HCT116 (cell line): Measurements from ENCODE around the gene TSHZ1.

Experiments
- CTCF ChIP-seq, 3 experiments: fragments of 200-600 bp in 1 of 3; sonication (generic) in 1 of 3; IDR thresholded peaks in 2 of 3; conservative IDR thresholded peaks in 1 of 3; 2 replicates each; pipeline ENCODE4 v1.5.1; 2012 to 2017; ENCODE audit warnings: low read depth in 2 of 3, low read length in 2 of 3, antibody characterized with exemption in 1 of 3, borderline replicate concordance in 1 of 3, control low read depth in 1 of 3, mild to moderate bottlenecking in 1 of 3, mixed read lengths in 1 of 3, mixed run types in 1 of 3, moderate library complexity in 1 of 3; ENCODE audit not compliant: insufficient read depth in 1 of 3
- ELF1 ChIP-seq: IDR thresholded peaks from 2 replicates; pipeline ENCODE4 v1.6.1; 2012; ENCODE audit warnings: low read depth, borderline replicate concordance
- EZH2phosphoT487 ChIP-seq: fragments of 200-600 bp; IDR thresholded peaks from 2 replicates; pipeline ENCODE4 v1.6.1; 2018; ENCODE audit warnings: antibody characterized with exemption, borderline replicate concordance
- POLR2A ChIP-seq: IDR thresholded peaks from 2 replicates; pipeline ENCODE4 v1.7.0; 2011; ENCODE audit warnings: borderline replicate concordance; ENCODE audit not compliant: insufficient read depth, insufficient read length; ENCODE audit errors: extremely low read depth
- POLR2AphosphoS5 ChIP-seq: IDR thresholded peaks from 2 replicates; pipeline ENCODE4 v1.6.1; 2011; ENCODE audit warnings: mild to moderate bottlenecking, low read depth, low read length, moderate library complexity
- RAD21 ChIP-seq: IDR thresholded peaks from 2 replicates; pipeline ENCODE4 v1.6.1; 2012; ENCODE audit warnings: low read depth, mild to moderate bottlenecking
- REST ChIP-seq: IDR thresholded peaks from 2 replicates; pipeline ENCODE4 v1.6.1; 2012; ENCODE audit warnings: low read depth

DNA sequence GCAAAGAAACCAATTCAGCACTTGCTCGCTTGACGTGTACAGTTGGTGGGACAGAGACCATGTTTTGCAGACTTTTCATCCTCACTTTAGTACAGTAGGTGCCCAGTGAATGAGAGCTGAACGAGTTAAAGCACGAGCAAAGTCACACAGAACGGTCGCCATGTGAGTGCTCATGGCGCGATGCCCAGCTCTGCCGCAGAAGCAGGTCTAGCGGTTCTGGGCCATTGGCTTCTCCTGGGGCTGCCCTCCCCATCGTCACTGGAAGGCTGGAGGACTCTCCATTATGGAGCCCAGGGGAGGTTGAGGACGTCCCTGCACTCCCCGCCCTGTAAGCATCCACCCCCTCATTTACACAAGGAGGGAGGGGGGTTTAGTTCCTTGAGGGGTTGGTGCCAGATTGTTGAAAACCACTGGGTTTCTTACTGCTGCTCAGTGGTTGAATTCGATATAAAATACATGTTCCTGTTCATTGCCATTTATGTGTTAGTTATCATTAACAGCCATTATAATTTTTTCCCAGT is 26.6 kb upstream of the TSHZ1 start:
- TF ChIP-seq REST: no peak
- TF ChIP-seq POLR2A: no peak
- TF ChIP-seq CTCF (IDR thresholded peaks at IDR 0.05 in 2 of 3, conservative IDR thresholded peaks at IDR 0.05 in 1 of 3; ENCODE audit: borderline replicate concordance in 1 of 3, insufficient read depth in 1 of 3, low read depth in 2 of 3, low read length in 2 of 3): no peak
- no peak for TF ChIP-seq POLR2AphosphoS5
- TF ChIP-seq ELF1: no peak
- TF ChIP-seq EZH2phosphoT487: no peak
- no peak for TF ChIP-seq RAD21
